Kasumi-1 (cell line): ENCODE data around the gene LRRFIP1.
"Not testable (repeated sequence)": the region's sequence is repeated elsewhere in the genome, so short reads cannot be mapped to it uniquely, and the experiment has no call there.

Source experiments
- DNase-seq, 2 experiments: peaks; one replicate each; lab custom pipeline; 2025; lab: John Stamatoyannopoulos, UW

LRRFIP1 gene

GRCh38 chr2:237744613-237745249 is 117.3 kb downstream of the LRRFIP1 start:
- peak in 1 of 2 experiments; percentile 5 for DNase-seq

GRCh38 chr2:237745250-237745613 is 117.8 kb downstream of the LRRFIP1 start:
- no peak for DNase-seq

GRCh38 chr2:237746302-237747080 is 119.1 kb downstream of the LRRFIP1 start:
- no peak for DNase-seq

GRCh38 chr2:237747189-237747588 is 119.8 kb downstream of the LRRFIP1 start:
- DNase-seq: no peak

DNA sequence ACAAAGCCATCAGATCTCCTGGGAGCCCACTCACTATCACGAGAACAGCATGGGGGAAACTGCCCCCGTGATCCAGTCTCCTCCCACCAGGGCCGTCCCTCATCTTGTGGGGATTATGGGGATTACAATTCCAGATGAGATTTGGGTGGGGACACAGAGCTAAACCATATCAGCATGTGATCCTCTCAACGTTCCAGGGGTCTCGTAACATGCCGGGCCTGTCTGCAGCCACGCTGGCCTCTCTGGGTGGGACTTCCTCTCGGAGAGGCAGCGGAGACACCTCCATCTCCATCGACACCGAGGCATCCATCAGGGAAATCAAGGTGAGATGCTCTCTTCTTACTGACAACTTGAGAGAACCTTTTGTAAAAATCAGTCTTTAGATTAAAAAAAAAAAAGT is 121.6 kb downstream of the LRRFIP1 start:
- no peak for DNase-seq

DNA sequence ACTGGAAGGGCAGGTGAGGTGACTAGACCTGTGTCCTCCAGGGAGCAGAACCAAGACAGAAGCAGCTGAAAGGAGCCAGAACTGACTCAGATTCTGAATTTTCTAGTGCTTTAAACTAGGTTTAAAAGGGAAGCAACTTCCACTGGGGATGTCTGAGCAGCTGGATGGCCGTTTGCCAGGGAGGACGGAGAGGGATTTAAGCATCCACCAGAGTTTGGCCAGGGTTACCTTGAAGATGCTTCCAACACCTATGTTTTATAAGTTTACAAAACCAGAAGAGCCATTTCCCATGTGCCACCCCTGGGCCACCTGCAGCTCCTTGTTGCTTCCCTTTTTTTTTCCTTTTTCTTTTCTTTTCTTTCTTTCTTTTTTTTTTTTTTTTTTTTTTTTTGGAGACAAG is 122.6 kb downstream of the LRRFIP1 start:
- no peak for DNase-seq

- DNase-seq: not testable (repeated sequence)
Observed at GRCh38 chr2:237750441-237750840, 123.1 kb downstream of the LRRFIP1 start.

DNA sequence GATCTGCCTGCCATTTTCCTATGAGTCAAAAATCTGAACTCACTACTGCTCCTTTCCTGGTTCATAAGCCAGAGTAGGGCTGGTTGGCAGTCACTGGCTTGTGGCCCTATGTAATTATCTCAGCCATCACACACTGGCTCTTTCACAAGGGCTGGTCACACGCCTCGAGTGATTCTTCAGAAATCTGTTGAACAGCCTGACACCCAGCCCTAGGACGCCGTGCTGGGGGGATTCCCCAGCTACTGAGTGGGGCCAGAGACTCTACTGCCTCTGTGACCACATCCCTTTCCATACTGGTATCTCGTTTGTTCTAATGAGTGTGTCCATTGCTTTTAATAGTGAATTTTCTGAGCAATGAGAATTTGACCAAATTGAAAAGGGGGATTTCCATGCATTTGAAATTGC is 125.4 kb downstream of the LRRFIP1 start:
- DNase-seq: no peak

GRCh38 chr2:237754182-237754581 is 126.8 kb downstream of the LRRFIP1 start:
- no peak for DNase-seq

DNA sequence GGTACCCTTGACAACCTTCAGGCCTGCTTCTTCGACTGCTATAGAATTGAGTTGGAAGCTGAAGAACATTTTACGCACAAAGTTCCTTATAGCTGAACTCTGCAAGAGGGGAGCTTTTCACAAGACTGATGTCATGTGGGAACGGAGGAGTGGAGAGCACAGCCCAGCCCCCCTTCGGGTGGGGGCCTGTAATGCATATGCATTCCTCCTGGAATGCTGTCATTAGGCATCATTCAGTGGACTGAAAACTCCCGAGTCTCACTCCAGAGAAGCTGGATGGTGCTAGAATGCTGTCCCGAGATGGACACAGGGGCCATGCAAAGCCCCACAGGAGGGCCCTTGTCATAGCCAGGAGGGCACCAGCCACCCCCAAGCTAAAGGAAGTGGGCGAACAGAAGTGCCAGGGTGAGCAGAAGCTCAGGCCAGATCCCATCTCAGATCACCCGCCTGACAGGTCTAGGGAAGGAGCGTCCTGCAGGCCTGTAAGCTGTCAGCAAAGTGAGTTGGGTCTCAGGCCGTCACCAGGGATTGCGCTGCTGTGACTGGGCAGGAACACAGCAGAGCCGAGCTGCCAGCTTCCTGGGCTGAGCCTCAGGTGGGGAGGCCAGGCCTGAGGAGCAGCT is 127.3 kb downstream of the LRRFIP1 start:
- no peak for DNase-seq

- no peak for DNase-seq
Observed at GRCh38 chr2:237757616-237758015, 130.2 kb downstream of the LRRFIP1 start.

DNA sequence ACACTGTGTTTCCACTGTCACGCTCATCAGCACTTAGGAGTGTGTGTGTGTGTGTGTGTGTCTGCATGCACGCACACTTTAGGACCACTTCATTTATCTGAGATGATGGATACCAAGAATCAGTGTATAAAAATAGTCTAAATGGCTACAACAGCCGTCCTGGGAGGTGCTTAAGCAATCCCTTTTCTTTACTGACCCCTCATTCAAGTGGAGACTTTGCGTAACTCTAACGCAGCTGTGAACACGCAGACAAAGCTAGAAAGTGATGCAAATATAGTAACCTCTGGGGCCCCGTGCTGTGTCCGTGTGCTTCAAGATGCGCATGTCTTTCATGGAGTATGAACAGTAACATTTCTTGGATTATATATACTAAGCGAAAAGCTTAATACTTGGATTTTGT is 130.8 kb downstream of the LRRFIP1 start:
- no peak for DNase-seq

DNA sequence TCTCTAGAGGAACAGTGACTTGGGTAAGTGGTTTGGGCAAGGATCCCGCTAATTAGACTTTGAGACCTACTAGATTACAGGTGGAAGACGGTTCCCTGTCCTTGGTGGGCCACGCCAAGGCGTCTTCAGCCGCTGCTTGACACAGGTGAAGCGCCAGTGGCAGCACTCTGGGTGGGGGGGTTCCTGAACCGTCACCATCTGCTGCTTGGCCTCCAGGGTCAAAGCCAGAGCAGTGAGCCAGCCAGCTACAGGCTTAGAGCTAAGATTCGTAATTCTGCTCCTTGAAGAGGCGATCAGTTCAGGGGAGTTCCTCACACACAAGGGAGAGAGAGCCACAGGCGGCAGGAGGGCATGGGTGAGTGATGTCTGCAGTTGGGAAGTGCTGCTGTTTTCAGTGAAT is 131.8 kb downstream of the LRRFIP1 start:
- DNase-seq: no peak

DNA sequence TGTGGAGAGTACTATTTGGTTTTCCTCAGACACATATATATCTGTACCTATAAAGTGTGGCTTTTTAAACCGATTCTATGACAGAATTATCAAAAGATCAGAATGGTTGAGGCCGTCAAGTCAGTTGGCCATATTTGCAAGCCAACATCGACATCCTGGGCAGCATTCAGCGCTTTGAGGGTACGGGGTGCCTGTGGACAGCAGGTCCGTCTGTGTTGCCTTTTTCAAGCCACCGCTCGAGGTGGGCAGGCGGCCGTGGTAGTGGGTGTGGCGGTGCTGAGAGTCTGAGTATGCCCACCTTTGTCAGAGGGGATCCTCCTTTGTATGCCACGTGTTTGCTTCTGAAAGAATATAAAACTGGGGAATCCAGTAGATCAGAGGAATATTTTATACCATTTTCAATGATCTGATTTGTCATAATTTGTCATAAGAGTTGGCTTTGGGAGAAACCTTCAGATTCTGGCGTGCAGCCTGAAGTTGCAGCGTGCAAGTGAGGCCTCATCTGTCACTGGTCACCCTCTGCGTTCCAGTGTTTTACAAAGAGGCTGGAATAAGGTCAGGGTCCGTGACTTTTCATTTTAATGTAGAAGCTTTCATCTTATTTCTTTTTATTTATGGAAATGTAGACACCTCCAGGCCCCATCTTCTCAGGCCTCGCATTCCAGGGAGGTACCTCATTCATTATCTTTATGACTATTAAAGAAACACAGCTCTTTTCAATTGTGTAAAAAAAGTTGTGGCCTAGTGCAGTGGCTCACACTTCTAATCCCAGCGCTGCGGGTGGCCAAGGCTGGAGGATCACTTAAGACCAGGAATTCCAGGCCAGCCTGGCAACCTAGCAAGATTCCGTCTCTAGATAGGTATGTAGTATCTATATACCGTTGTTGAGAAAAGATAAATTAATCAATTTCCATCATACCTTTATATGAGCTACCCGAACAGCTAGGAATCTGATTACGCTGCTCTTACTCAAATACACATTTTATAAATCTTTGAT is 133.4 kb downstream of the LRRFIP1 start:
- no peak for DNase-seq

DNA sequence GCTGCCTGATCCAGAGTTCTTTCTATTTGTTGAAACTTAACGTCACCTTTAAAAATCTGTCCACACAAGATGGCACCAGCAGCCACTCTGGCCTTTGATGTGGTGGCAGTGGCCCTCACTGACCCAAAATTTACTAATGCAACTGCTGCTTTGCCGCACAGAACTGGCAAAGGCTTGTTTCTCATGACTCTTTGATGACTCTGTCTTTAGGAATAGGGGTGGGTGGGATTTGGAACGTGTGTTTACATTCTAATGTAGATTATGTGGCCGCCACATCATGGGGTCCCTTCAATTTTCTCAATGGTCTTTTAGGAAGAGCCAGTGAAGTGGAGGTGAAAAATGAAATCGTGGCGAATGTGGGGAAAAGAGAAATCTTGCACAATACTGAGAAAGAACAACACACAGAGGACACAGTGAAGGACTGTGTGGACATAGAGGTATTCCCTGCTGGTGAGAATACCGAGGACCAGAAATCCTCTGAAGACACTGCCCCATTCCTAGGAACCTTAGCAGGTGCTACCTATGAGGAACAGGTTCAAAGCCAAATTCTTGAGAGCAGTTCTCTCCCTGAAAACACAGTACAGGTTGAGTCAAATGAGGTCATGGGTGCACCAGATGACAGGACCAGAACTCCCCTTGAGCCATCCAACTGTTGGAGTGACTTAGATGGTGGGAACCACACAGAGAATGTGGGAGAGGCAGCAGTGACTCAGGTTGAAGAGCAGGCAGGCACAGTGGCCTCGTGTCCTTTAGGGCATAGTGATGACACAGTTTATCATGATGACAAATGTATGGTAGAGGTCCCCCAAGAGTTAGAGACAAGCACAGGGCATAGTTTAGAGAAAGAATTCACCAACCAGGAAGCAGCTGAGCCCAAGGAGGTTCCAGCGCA is 135.2 kb downstream of the LRRFIP1 start:
- not testable (repeated sequence) for DNase-seq

GRCh38 chr2:237763812-237764211 is 136.4 kb downstream of the LRRFIP1 start:
- DNase-seq: no peak

DNA sequence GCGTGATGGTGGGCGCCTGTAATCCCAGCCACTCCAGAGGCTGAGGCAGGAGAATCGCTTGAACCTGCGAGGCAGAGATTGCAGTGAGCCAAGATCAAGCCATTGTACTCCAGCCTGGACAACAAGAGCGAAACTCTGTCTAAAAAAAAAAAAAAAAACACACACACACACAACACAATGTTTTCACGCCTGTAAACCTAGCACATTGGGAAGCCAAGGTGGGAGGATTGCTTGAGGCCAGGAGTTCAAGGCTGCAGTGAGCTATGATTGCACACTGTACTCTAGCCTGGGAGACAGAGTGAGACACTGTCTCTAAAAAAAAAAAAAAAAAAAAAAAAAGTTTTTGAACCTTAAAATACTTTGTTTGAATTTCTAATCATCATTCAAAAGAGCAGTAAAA is 137.7 kb downstream of the LRRFIP1 start:
- DNase-seq: not testable (repeated sequence)

- DNase-seq: no peak
Observed at GRCh38 chr2:237765875-237766274, 138.5 kb downstream of the LRRFIP1 start.

DNA sequence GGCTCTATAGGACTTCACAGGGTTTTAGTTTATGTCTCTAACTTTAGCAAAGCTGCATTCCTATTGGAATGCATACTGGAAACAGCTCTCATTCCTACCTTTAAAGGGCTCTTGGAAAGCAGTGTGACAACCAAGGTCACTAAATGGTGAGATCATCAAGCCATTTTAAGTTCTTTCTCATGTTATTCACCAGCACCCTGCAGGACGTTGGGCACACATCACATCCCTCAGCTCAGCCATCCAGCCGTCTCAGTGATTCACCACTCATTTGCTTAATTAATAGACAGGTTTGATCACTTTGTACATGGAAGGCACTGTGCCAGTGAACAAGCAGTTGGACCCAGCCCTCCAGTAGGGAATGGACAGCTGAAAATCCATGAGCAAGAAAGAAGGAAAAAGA is 139.0 kb downstream of the LRRFIP1 start:
- no peak for DNase-seq

DNA sequence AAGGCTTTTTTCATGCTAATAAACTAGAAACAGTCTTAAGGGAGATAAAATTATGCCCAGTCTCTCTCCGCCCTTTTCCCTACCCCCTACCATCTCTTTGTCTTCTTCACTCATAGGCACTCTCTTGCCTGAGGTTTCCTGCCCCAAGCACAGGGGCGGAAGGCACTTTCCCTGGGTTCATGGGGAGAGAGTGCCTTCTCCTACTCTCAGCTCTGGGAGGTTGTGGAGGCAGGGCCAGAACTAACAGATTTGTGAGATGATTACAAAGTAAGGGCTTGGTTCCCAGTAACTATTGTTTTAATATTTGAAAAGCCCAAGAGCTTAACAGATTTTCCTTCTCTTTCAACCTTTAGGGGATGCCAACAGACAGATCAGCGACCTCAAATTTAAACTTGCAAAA is 145.1 kb downstream of the LRRFIP1 start:
- no peak for DNase-seq

- DNase-seq: no peak
Observed at GRCh38 chr2:237773826-237774225, 146.4 kb downstream of the LRRFIP1 start.
